ENCODE data around the gene ENAH.

GRCh38 chr1:225688345-225688744 lies 35.4 kb upstream of the ENAH start:
- TF ChIP-seq CTCF (conservative IDR thresholded peaks at IDR 0.05 in 1 of 2, IDR thresholded peaks at IDR 0.05 in 1 of 2; ENCODE audit: extremely low read depth in 1 of 2, insufficient read depth in 1 of 2, low read depth in 1 of 2, low read length in 2 of 2): no peak
- TF ChIP-seq EZH2 (IDR thresholded peaks at IDR 0.05; ENCODE audit: borderline replicate concordance, low read length): no peak

Data from mammary epithelial cell (primary cell).